Measurements from ENCODE around the gene SLC4A1. TPM values are rescaled to one million over a fixed set of nuclear protein-coding genes. Genes with fewer than 3 reads are reported as not detected.

The SLC4A1 gene
- polyA plus RNA-seq, 1 donor (not counting 4 experiments of a cell fraction or from before 2014, with no cell fraction given) = not detected

DNA sequence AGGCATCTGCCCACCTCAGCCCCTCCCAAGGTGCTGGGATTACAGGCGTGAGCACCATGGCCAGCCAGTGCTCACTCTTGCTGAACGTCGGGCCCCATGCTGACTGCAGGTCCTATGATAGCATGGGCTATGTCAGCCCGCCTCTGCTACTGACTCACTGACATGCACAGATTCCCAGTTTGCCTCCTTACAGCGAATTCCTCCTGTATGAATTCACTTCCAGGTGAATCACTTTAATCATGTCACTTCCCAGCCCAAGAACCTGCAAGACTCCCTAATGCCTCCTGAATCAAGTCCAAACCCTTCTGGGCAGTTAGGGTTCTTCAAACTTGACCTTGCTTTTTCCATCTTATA lies 32.4 kb downstream of the SLC4A1 start:
- no peak overlapping the region for H3K4me3 ChIP-seq (ENCODE audit: control insufficient read depth in 2 of 3, extremely low read depth in 1 of 3, insufficient read depth in 2 of 3, low read depth in 1 of 3, low read length in 3 of 3)
- DNase-seq (ENCODE audit: low read depth, low spot score) (peak; percentile 79), FAIRE-seq (peak; percentile 97)
- no peak for TF ChIP-seq EZH2 (IDR thresholded peaks at IDR 0.05; ENCODE audit: low read length)
- TF ChIP-seq, protein P1, sequence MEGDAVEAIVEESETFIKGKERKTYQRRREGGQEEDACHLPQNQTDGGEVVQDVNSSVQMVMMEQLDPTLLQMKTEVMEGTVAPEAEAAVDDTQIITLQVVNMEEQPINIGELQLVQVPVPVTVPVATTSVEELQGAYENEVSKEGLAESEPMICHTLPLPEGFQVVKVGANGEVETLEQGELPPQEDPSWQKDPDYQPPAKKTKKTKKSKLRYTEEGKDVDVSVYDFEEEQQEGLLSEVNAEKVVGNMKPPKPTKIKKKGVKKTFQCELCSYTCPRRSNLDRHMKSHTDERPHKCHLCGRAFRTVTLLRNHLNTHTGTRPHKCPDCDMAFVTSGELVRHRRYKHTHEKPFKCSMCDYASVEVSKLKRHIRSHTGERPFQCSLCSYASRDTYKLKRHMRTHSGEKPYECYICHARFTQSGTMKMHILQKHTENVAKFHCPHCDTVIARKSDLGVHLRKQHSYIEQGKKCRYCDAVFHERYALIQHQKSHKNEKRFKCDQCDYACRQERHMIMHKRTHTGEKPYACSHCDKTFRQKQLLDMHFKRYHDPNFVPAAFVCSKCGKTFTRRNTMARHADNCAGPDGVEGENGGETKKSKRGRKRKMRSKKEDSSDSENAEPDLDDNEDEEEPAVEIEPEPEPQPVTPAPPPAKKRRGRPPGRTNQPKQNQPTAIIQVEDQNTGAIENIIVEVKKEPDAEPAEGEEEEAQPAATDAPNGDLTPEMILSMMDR (optimal IDR thresholded peaks at IDR 0.05 in 1 of 3, IDR thresholded peaks at IDR 0.05 in 1 of 3, conservative IDR thresholded peaks at IDR 0.05 in 1 of 3; ENCODE audit: extremely low read depth in 1 of 3, insufficient read depth in 2 of 3, low read length in 3 of 3) = no peak
- no peaks in the 10 kb centered on the region for H3K79me2 ChIP-seq (ENCODE audit: control insufficient read depth, insufficient read depth, low read length)
- no peaks in the 10 kb centered on the region for H3K27me3 ChIP-seq (ENCODE audit: control insufficient read depth, extremely low read depth, insufficient read depth, low read length)
- dilution Hi-C loops (cut with MboI; ENCODE audit: extremely low pct_ligation_motif_present, low sequenced_read_pairs) = no loop called here
- H3K36me3 ChIP-seq (ENCODE audit: control insufficient read depth in 2 of 2, extremely low read depth in 1 of 2, insufficient read depth in 2 of 2, low read length in 2 of 2) = no peaks in the 10 kb centered on the region
- no peaks in the 10 kb centered on the region for H3K9me1 ChIP-seq (ENCODE audit: control insufficient read depth, extremely low read depth, insufficient read depth, low read length)
- peak overlapping the region; percentile 63 for H3K4me2 ChIP-seq (ENCODE audit: control insufficient read depth, extremely low read depth, insufficient read depth, low read depth, low read length)
- H2AFZ ChIP-seq (ENCODE audit: control insufficient read depth, low read length) = no peak overlapping the region
- H3K27ac ChIP-seq (ENCODE audit: control insufficient read depth, insufficient read depth, low read length) = peak overlapping the region; percentile 62
- peak overlapping the region; percentile 28 for H3K9ac ChIP-seq (ENCODE audit: control insufficient read depth, extremely low read depth, insufficient read depth, low read length)
- H3K4me1 ChIP-seq (ENCODE audit: control insufficient read depth, extremely low read depth, insufficient read depth, low read length) = peaks cover 18% of the 10 kb centered on the region
- H3K9me3 ChIP-seq (ENCODE audit: control insufficient read depth, low read depth, low read length) = no peaks in the 10 kb centered on the region
- no peaks in the 10 kb centered on the region for H4K20me1 ChIP-seq (ENCODE audit: control insufficient read depth, extremely low read depth, insufficient read depth, low read length)

DNA sequence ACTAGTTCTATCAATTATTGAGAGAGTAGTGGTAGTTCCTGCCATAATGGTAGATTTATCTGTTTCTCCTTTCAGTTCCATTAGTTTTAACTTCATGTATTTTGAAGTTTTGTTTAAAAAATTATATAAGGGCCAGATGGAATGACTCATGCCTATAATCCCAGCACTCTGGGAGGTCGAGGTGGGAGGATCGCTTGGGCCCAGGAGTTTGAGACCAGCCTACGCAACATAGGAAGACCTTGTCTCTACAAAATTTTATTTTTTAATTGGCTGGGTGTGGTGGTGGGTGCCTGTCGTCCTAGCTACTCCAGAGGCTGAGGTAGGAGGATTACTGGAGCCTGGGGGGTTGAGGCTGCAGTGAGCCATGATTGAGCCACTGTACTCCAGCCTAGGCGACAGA lies 34.4 kb downstream of the SLC4A1 start:
- Histone ChIP-seq H3K4me3 (ENCODE audit: control insufficient read depth in 2 of 3, extremely low read depth in 1 of 3, insufficient read depth in 2 of 3, low read depth in 1 of 3, low read length in 3 of 3) (no peak overlapping the region), H3K36me3 (ENCODE audit: control insufficient read depth in 2 of 2, extremely low read depth in 1 of 2, insufficient read depth in 2 of 2, low read length in 2 of 2) (no peaks in the 10 kb centered on the region), H3K27me3 (ENCODE audit: control insufficient read depth, extremely low read depth, insufficient read depth, low read length) (no peaks in the 10 kb centered on the region), H3K4me1 (ENCODE audit: control insufficient read depth, extremely low read depth, insufficient read depth, low read length) (peaks cover 18% of the 10 kb centered on the region), H3K9ac (ENCODE audit: control insufficient read depth, extremely low read depth, insufficient read depth, low read length) (no peak overlapping the region), H2AFZ (ENCODE audit: control insufficient read depth, low read length) (no peak overlapping the region), H3K27ac (ENCODE audit: control insufficient read depth, insufficient read depth, low read length) (no peak overlapping the region), H3K79me2 (ENCODE audit: control insufficient read depth, insufficient read depth, low read length) (no peaks in the 10 kb centered on the region), H4K20me1 (ENCODE audit: control insufficient read depth, extremely low read depth, insufficient read depth, low read length) (no peaks in the 10 kb centered on the region), H3K4me2 (ENCODE audit: control insufficient read depth, extremely low read depth, insufficient read depth, low read depth, low read length) (no peak overlapping the region), H3K9me3 (ENCODE audit: control insufficient read depth, low read depth, low read length) (no peaks in the 10 kb centered on the region), H3K9me1 (ENCODE audit: control insufficient read depth, extremely low read depth, insufficient read depth, low read length) (no peaks in the 10 kb centered on the region)
- FAIRE-seq (no peak), DNase-seq (ENCODE audit: low read depth, low spot score) (no peak)
- dilution Hi-C loops (cut with MboI; ENCODE audit: extremely low pct_ligation_motif_present, low sequenced_read_pairs) = no loop called here
- TF ChIP-seq, protein P1 (optimal IDR thresholded peaks at IDR 0.05 in 1 of 3, IDR thresholded peaks at IDR 0.05 in 1 of 3, conservative IDR thresholded peaks at IDR 0.05 in 1 of 3; ENCODE audit: extremely low read depth in 1 of 3, insufficient read depth in 2 of 3, low read length in 3 of 3) = no peak
- no peak for TF ChIP-seq EZH2 (IDR thresholded peaks at IDR 0.05; ENCODE audit: low read length)

Measured in keratinocyte (primary cell).